GM18873 (cell line): ENCODE measurements around the gene SLC22A4.

Experiments used
- ATAC-seq: cut with Tn5 transposase; IDR thresholded peaks from one replicate; pipeline ENCODE4 v1.9.1; 2021; ENCODE audit warnings: mild to moderate bottlenecking, moderate library complexity, moderate number of reproducible peaks; ENCODE audit not compliant: unreplicated experiment, low FRiP score

The SLC22A4 gene

GRCh38 chr5:132387640-132388117, 93.5 kb downstream of the SLC22A4 start:
- ATAC-seq, result no peak

- ATAC-seq, result no peak
Measured at GRCh38 chr5:132388244-132389050, 94.3 kb downstream of the SLC22A4 start.

DNA sequence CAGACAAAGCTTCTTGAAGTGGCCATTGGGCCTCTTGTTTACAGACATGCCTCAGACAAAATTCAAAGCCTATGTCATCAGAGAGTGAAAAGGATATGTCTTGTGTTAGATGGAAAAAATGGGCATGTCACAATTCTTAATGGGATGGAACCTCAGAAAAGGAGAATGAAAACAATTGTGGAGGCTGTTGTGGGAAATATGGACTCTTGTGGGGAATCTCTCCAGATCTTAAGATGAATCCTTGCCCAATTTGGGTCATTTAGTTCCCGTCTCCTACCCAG, 94.8 kb downstream of the SLC22A4 start:
- no peak for ATAC-seq

GRCh38 chr5:132389585-132390286, 95.5 kb downstream of the SLC22A4 start:
- ATAC-seq, result no peak

DNA sequence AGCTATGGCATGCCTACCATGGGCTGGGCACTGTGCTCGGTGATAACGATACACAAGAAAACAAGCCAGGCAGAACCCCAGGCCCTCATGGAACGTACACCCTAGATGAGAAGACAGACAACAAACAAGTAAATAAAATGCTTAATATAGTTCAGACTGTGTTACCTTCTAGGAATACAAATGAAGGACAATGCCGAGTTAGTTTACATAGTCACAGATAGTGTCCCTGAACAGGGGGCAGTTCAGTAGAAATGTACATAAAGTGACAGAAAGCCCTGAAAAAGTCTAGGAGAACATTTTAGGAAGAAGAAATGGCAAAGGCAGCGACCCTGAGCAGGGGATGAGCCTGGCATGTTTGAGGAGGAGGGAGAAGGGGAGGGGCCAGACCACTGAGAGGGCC, 97.1 kb downstream of the SLC22A4 start:
- no peak for ATAC-seq

DNA sequence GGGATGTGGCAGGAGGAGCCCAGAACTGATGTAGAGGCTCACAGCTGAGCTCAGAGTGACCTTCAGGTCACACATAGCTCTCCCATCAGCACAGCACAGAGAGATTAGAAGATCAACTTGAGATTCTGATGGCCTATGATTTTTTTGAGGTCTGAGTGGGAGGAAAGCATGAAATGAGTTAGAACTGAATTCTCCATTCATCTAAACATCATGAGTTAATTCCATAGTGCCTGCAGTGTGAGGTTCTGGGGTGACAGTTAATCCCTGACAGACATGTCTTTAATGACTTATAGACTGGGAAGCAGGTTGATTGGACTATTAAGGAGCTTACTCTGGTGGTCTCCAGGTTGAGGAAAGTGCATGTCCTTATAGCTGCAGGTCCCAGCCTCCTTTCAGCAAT, 97.7 kb downstream of the SLC22A4 start:
- no peak for ATAC-seq

DNA sequence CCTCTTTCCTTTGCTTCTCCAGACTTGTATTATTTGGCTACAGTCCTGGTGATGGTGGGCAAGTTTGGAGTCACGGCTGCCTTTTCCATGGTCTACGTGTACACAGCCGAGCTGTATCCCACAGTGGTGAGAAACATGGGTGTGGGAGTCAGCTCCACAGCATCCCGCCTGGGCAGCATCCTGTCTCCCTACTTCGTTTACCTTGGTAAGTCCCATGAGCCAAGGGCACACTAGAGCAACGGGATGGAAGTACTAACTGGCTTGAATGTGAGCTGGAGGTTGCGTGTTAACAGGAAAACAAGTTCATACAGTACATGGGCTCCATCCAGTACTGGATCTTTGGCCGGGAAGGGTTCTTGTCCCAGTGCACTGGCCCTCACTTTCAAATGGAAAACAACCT, 98.2 kb downstream of the SLC22A4 start:
- no peak for ATAC-seq

GRCh38 chr5:132392978-132393825, 99.0 kb downstream of the SLC22A4 start:
- no peak for ATAC-seq
